ENCODE data around the gene ISOC2.

- TF ChIP-seq CTCF (IDR thresholded peaks at IDR 0.05), result no peak
- no peak for TF ChIP-seq POLR2AphosphoS5 (IDR thresholded peaks at IDR 0.05)
Observed at GRCh38 chr19:55486971-55487923, 25.8 kb upstream of the ISOC2 start.

Data from suprapubic skin (tissue), 3 donors.